T-helper 1 cell (primary cell): ENCODE measurements around the gene DHDH.

Source experiments
- DNase-seq, 5 donors: peaks; one replicate each; pipeline ENCODE4 v3.0.0-alpha.2; 2012 to 2020

Gene DHDH

DNA sequence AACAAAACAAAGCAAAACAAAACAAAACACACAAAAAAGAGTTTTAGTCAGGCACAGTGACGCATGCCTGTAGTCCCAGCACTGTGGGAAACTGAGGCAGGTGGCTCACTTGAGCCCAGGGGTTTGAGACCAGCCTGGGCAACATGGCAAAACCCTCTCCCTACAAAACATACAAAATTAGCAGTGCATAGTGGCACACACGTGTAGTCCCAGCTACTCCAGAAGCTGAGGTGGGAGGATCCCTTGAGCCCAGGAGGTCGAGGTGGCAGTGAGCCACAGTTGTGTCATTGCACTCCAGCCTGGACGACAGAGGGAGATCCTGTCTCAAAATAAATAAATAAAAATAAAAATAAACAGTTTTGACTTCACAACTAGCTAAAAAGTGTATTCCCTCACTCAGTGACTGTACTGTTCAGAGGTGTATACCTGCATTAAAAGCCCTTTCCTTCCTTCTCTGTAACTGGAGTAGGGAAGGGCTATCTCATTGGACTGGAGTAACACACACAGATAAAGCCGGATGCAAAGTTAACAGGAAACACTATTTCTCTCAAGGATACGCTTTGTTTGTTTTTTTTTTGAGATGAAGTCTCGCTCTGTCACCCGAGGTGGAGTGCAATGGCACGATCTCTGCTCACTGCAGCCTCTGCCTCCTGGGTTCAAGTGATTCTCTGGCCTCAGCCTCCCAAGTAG lies 17.5 kb downstream of the DHDH start:
- no peak for DNase-seq

- no peak for DNase-seq
Observed at GRCh38 chr19:48953141-48953540, 19.6 kb downstream of the DHDH start.

GRCh38 chr19:48953990-48954594 lies 20.6 kb downstream of the DHDH start:
- DNase-seq: no peak

- peak; percentile 73 to 96 (median 77) for DNase-seq
Observed at GRCh38 chr19:48954595-48955307, 21.3 kb downstream of the DHDH start, which contains the start of gene BAX. TSS of gene BAX (plus strand) at chr19:48954875. CDS start at chr19:48954929, 54 bp downstream.

DNA sequence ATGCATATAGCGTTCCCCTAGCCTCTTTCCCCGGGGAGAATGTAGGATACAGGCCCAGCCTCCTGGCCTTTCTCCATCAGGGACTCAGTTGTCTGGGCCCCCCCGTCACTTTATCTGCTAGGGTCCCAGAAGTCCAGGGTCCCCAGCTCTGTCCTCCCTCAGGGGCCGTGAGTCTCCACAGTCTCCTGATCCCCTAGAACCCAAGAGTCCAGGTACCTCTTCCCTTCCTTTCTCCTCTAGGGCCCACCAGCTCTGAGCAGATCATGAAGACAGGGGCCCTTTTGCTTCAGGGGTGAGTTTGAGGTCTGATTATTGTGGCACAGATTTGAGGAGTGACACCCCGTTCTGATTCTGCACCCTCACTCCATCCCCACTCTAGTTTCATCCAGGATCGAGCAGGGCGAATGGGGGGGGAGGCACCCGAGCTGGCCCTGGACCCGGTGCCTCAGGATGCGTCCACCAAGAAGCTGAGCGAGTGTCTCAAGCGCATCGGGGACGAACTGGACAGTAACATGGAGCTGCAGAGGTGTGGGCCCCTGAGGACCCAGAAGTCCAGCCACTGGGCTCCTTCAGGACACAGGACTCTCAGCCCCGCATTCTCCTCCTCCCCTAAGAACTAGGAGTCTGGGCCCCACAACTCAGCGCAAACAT lies 21.9 kb downstream of the DHDH start:
- DNase-seq: no peak

- no peak for DNase-seq
Observed at GRCh38 chr19:48958006-48958405, 24.5 kb downstream of the DHDH start.

DNA sequence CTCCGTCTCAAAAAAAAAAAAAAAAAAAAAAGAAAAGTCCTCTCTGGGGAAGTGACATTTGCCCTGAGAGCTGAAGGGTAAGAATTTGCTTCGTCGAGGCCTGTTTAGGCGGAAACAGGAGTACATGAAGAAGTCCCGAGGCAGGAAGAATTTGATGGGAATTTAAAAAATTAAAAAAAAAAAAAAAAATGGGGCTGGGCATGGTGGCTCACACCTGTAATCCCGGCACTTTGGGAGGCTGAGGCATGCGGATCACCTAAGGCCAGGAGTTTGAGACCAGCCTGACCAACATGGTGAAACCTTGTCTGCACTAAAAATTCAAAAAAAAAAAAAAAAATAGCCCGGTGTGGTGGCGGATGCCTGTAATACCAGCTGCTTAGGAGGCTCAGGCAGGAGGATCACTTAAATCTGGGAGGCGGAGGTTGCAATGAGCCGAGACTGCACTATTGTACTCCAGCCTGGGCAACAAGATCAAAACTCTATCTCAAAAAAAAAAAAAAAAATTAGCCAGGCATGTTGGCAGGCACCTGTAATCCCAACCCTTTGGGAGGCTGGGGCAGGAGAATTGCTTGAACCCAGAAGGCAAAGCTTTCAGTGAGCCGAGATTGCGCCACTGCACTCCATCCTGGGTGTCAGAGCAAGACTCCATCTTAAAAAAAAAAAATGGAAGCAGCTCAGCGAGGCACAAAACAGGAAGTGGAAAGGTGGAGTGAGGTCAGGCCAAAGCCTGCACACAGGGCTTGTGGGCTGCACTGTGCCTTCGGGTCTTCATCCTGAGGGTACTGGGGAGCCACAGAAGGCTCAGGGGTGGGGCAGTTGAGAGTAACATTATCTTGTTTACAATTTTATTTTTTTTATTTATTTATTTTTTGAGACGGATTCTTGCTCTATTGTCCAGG lies 26.1 kb downstream of the DHDH start:
- DNase-seq: peak in 1 of 5 donors; percentile 36

GRCh38 chr19:48961051-48961649 lies 27.7 kb downstream of the DHDH start:
- DNase-seq: no peak

GRCh38 chr19:48961673-48962028 lies 28.2 kb downstream of the DHDH start:
- DNase-seq: no peak

DNA sequence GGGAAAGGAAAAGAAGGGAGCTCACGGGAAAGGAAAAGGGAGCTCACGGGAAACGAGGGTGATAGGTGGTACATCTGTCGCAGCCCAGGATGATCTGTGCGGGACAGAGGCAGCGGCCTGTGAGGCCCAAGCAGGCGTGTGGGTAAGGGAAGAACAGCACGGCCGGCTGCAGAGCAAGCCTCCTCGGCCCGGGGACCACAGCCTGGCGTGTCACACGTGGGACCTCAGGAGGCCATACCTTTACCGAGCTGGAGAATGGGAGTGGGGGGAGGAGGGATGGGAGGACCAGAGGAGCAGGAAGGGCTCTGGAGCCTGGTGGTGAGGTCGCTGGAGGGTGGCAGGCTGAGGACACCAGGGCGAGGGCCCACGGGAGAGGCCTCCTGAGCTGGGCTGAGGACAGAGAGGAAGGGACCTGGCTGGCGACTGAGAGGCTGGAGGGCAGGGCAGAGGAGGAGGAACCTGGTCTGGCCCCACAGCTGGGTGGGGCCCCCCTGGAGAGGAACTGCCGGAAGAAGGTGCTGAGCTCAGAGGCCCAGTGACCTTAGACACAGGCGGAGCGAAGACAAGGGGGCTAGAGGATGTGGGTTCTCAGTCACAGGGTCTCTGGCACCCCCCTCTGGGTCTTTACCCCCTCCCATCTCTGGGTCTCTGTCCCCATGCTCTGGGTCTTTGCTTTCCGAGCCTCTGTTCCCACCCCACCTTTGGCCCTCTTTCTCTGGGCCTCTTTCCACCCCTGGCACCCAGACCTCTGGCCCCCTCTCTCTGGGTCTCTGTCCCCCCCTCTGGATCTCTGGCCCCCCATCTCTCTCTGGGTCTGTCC lies 28.7 kb downstream of the DHDH start:
- peak in 1 of 5 donors; percentile 82 for DNase-seq

- DNase-seq: no peak
Observed at GRCh38 chr19:48962849-48963165, 29.3 kb downstream of the DHDH start.

GRCh38 chr19:48963371-48964204 lies 30.1 kb downstream of the DHDH start:
- DNase-seq: peak in 3 of 5 donors; percentile 25 to 75 (median 38)

GRCh38 chr19:48964205-48965039 lies 30.9 kb downstream of the DHDH start:
- no peak for DNase-seq

- DNase-seq: peak; percentile 71 to 96 (median 77)
Observed at GRCh38 chr19:48965040-48965805, 31.7 kb downstream of the DHDH start, which contains the start of gene FTL. TSS of gene FTL (plus strand) at chr19:48965309. CDS start at chr19:48965508, 199 bp downstream.

DNA sequence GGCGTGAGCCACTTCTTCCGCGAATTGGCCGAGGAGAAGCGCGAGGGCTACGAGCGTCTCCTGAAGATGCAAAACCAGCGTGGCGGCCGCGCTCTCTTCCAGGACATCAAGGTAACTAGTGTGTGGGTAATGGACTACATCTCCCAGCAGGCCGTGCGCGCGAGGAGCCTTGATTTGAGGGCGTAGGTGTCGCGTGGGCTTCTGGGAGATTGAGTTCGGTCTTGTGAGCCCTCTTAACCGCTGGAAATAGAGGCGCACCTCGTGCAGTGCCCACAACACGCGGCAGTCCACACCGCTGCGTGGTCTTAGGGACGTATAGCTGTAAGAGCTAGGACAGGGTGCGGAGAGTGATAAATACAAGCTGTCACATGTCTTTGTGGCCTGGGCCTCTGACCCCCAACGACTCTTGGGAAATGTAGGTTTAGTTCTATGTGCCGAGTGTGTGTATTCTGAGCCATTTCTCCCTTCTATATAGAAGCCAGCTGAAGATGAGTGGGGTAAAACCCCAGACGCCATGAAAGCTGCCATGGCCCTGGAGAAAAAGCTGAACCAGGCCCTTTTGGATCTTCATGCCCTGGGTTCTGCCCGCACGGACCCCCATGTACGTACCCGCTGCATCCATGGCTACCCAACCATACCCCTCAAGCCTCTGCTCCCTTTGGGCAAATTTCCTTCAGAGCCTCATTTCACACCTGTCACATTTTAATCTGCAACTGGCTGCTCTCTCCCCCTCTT lies 32.5 kb downstream of the DHDH start:
- DNase-seq: peak; percentile 73 to 89 (median 80)

- DNase-seq: peak in 1 of 5 donors; percentile 18
Observed at GRCh38 chr19:48966541-48967345, 33.2 kb downstream of the DHDH start.
